AG04449 (cell line): ENCODE data around the gene NT5C.

Experiments used
- CTCF ChIA-PET: fragments of 350-600 bp; formaldehyde crosslinking; extraction: SDS; loops from one replicate; lab custom pipeline; 2021; ENCODE audit warnings: antibody characterized with exemption; lab: Yijun Ruan, JAX
- POLR2A ChIA-PET: fragments of 400-600, 350-600 bp; formaldehyde crosslinking; extraction: SDS; loops from one replicate; lab custom pipeline; 2020; ENCODE audit warnings: antibody characterized with exemption, inconsistent platforms; lab: Yijun Ruan, JAX
- DNase-seq: peaks from one replicate; pipeline ENCODE4 v3.0.0-alpha.2; 2010; ENCODE audit warnings: low read depth, low spot score
- H3K4me3 ChIP-seq: 2 replicates; pipeline ENCODE4 v1.5.1; 2011; ENCODE audit warnings: low read depth, mild to moderate bottlenecking, control low read depth, low read length
- TF ChIP-seq, protein P1 (sequence below): IDR thresholded peaks from one replicate; pipeline ENCODE4 v1.5.1; 2011; ENCODE audit warnings: mild to moderate bottlenecking, moderate library complexity, low read length, control low read depth, inconsistent platforms; ENCODE audit not compliant: insufficient read depth; ENCODE audit errors: missing control alignments

The NT5C gene

DNA sequence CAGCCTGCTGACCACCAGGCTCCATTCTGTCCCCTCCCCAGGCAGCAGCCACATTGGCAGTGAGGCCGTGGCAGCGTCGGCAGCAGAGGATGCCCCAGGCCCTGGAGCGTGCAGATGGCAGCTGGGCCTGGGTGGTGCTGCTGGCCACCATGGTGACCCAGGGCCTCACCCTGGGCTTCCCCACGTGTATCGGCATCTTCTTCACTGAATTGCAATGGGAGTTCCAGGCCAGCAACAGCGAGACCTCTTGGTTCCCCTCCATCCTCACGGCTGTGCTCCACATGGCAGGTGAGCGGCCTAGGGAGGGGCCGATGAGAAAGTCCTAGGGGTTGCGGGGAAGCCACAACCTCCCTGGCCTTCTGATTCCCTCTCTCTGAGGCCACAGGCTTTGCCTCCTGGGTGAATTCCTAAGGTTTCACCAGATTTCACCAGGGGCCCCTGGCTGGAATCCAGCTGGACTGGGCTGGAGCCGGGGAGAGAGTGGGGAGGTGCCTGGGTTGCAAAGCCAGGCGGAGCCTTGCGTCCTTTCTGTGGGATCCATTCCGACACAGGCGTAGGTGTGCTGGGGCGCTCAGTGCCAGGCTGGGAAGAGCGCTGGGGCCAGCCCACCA lies 37.9 kb downstream of the NT5C start:
- H3K4me3 ChIP-seq: no peak overlapping the region
- CTCF ChIA-PET: interaction anchor here (5.1 to 5.8 kb wide), 2 partner anchors 12 to 21 kb away, joined by 36 to 43 read pairs; no protein-coding TSS in a partner anchor
- DNase-seq: no peak
- POLR2A ChIA-PET: no interaction called here
- TF ChIP-seq, protein P1, sequence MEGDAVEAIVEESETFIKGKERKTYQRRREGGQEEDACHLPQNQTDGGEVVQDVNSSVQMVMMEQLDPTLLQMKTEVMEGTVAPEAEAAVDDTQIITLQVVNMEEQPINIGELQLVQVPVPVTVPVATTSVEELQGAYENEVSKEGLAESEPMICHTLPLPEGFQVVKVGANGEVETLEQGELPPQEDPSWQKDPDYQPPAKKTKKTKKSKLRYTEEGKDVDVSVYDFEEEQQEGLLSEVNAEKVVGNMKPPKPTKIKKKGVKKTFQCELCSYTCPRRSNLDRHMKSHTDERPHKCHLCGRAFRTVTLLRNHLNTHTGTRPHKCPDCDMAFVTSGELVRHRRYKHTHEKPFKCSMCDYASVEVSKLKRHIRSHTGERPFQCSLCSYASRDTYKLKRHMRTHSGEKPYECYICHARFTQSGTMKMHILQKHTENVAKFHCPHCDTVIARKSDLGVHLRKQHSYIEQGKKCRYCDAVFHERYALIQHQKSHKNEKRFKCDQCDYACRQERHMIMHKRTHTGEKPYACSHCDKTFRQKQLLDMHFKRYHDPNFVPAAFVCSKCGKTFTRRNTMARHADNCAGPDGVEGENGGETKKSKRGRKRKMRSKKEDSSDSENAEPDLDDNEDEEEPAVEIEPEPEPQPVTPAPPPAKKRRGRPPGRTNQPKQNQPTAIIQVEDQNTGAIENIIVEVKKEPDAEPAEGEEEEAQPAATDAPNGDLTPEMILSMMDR: no peak

DNA sequence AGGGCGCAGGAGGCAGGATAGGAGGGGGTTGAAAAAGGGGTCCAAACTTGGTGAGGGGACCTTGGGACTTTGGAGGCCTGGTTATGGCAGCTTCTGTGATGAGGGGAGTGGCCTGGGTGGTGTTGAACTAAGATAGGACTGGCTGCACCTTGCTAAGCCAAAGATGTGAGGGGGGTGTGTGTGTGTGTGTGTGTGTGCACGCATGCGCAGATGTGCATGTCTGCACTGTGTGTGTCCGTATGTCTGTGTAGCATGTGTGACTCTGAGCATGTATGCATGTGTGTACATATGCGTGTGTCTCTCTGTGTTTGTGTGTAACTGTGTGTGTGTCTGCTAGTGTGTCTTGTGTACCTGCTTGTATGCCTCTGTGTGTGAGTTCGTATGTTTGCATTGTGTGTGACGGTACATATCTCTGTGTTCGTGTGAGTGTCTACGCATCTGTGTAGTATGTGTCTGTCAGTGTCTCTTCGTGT lies 39.7 kb downstream of the NT5C start:
- CTCF ChIA-PET: interaction anchor here (1.4 to 1.9 kb wide), 3 partner anchors 13 to 32 kb away, joined by 5 to 17 read pairs (median 10); no protein-coding TSS in a partner anchor
- no peak for DNase-seq
- POLR2A ChIA-PET: interaction anchor here (1.0 kb wide), 1 partner anchor 14 kb away, joined by 3 read pairs; no protein-coding TSS in a partner anchor
- H3K4me3 ChIP-seq: no peak overlapping the region
- TF ChIP-seq, protein P1: no peak

DNA sequence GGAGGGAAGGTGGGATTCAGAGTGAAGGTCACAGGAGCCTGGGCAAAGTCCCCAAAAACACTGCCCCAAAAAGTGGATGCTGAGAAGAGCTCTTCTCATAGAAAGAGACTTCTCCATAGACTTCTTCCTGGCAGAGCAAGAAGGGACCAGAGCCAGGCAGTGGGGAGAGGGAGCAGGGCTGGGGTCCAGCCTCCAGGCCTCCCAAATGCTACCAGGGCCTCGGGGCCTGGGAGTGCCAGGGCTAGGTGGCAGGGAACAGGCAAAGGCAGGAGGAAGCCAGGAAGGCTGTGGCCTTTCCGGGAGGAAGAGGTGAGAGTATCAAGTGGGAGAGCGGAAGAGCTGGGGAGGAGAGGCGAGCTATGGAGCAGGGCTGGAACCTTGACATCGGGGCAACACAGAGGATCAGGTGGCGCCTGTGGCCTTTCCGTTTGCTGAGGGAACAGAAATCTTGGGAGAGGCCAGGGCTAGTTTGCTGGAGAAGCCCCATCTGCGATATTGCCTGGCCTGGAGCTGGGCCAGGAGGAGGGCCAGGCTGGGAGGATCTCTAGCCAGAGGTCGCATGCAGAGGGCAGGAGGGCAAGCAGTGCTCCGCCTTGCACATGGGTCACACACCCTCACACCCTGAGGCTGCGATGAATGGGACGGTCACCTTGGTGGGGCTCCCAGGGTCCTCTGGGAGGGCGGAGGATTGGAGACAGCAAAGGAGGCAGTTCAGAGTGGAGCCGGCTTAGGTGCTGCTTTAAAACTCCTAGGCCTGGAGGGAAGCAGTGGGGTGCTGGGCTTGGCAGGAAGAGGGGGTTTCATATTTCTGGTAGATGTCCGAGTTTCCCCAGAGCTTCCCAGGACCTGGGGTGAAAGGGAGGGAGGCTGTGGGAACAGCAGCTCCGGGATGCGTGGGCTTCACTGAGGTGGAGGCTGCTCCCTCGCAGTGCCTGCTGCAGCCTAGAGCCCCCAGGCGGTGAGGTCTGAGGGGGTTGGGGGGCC lies 40.4 kb downstream of the NT5C start:
- ChIA-PET CTCF (interaction anchor here (0.8 to 1.9 kb wide), 5 partner anchors 14 to 110 kb away, joined by 3 to 17 read pairs (median 5); partner anchors contain the start of gene NT5C), POLR2A (interaction anchor here (1.0 kb wide), 1 partner anchor 13 kb away, joined by 3 read pairs; no protein-coding TSS in a partner anchor)
- no peak for DNase-seq
- TF ChIP-seq, protein P1: no peak
- no peak overlapping the region; the same call in 1 of the 2 replicates for H3K4me3 ChIP-seq

DNA sequence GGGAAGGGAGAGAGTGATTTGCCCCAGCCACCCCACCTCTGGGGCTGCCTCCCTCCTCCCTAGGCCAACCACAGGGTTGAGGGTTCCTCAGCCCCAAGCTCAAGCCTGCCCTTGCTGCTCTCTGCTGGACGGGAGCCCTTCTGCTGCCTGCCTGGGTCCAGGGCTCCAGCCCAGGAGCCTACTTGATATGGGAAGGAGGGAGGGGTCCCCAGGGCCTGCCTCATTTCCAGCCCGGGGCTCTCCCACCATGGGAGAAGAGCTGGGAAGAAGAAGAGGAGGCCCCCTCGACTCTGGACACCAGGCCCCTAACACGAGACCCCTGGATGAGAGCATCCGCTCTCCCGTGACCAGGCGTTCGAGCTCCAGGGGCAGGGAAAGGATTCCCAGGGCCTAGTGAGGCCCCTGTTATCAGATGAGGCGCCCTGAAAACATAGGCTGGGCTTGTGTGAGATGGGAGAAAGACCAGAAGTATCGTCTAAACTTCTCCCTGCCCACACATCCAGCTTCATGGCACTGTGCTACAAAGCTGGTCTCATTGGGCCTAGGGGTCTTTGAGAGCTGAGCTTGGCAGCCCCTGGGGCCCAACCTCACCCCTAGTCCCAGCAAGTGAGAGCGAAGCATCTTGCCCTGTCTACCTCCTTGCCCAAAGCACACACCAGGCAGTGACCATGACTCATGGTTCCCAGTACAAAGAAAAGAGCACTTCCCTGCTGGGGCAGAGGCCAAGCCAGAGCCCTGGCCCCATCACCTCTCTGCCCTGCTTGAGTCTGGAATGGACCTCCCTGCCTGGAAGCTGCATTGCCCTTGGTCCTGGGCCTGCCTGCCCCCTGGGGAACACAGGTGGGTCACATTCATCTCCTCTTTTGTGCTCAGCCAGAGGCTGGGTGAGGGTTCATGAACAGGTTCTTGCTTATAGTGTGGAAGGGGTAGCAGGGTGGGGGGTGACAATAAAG lies 42.8 kb downstream of the NT5C start:
- peak overlapping the region; percentile 69 for H3K4me3 ChIP-seq
- CTCF ChIA-PET: interaction anchor here (0.8 to 3.2 kb wide), 11 partner anchors 7 to 127 kb away, joined by 3 to 25 read pairs (median 8); no protein-coding TSS in a partner anchor
- POLR2A ChIA-PET: interaction anchor here (0.5 to 1.7 kb wide), 6 partner anchors 10 to 29 kb away, joined by 3 to 12 read pairs (median 3); no protein-coding TSS in a partner anchor
- TF ChIP-seq, protein P1: peak; percentile 22
- no peak for DNase-seq
